HUES6 (cell line): ENCODE results near the gene EEIG1.
A peak's percentile ranks its signal among the peaks of the same experiment; 100 is the strongest.

ENCODE experiments used
- H3K27ac ChIP-seq: 2 replicates; pipeline ENCODE4 v1.7.0; 2013; ENCODE audit warnings: low read depth, mild to moderate bottlenecking, low read length, inconsistent platforms
- H3K27me3 ChIP-seq: 2 replicates; pipeline ENCODE4 v1.6.1; 2013; ENCODE audit warnings: low read length; ENCODE audit not compliant: control insufficient read depth, insufficient read depth
- H3K36me3 ChIP-seq: 2 replicates; pipeline ENCODE4 v1.6.1; 2013; ENCODE audit warnings: low read length; ENCODE audit not compliant: control insufficient read depth, insufficient read depth
- H3K4me1 ChIP-seq: 2 replicates; pipeline ENCODE4 v1.6.1; 2013; ENCODE audit warnings: low read length; ENCODE audit not compliant: control insufficient read depth, insufficient read depth
- H3K4me3 ChIP-seq: 2 replicates; pipeline ENCODE4 v1.5.1; 2013; ENCODE audit warnings: low read depth, low read length
- H3K9ac ChIP-seq: one replicate; pipeline ENCODE4 v1.6.1; 2013; ENCODE audit warnings: mild to moderate bottlenecking, low read length
- H3K9me3 ChIP-seq: 2 replicates; pipeline ENCODE4 v1.6.1; 2013; ENCODE audit warnings: low read depth, low read length; ENCODE audit not compliant: control insufficient read depth, insufficient read depth

The EEIG1 gene

DNA sequence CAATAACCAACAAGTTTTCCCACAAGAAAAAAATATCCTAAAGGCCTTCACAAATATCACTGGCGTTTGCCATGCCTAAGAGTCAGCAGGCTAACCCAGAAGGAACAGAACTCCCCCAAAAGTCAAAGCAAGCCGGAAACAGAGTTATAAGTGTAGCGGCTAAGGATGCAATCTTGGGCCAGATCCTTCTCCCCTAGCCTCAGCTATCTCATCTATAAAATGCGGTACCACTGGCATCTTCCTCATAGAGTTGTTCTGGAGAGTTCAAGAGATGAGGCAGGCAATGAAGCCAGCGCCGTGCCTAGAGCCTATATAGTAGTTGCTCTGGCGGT, 43.8 kb downstream of the EEIG1 start:
- H3K9me3 ChIP-seq = no peaks in the 10 kb centered on the region
- H3K27me3 ChIP-seq = no peaks in the 10 kb centered on the region
- H3K4me3 ChIP-seq = peak overlapping the region; percentile 87
- no peak overlapping the region for H3K27ac ChIP-seq
- peak overlapping the region; percentile 74 for H3K9ac ChIP-seq
- peaks cover 15% of the 10 kb centered on the region for H3K4me1 ChIP-seq
- peaks cover 3% of the 10 kb centered on the region for H3K36me3 ChIP-seq

DNA sequence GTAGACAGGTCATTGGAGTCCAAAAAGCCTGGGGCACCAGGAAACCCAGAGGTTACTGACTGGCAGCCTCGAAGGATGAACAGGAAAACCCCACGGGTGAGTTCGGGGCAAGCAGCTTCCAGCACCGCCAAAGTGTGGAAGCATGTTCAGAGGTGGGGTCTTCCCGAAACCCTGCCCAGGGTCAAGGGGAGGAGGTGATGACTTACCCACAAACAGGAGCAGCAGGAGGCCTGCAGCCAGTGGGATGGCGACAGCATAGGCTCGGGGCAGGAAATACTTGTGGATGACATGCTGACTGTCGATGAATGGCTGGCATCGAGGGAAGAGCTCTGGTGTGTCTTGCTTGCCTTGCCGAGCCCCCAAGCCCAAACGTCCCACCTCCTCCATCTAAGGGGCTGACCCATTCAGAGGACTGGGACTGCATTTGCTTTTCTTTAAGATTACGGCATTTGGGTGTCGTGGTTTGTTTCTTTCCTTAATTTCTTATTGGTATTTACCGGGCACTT, 44.4 kb downstream of the EEIG1 start:
- no peaks in the 10 kb centered on the region for H3K9me3 ChIP-seq
- no peaks in the 10 kb centered on the region for H3K36me3 ChIP-seq
- H3K27me3 ChIP-seq = no peaks in the 10 kb centered on the region
- peaks cover 18% of the 10 kb centered on the region for H3K4me1 ChIP-seq
- no peak overlapping the region for H3K27ac ChIP-seq
- H3K4me3 ChIP-seq = peak overlapping the region; percentile 87
- peak overlapping the region; percentile 74 for H3K9ac ChIP-seq

DNA sequence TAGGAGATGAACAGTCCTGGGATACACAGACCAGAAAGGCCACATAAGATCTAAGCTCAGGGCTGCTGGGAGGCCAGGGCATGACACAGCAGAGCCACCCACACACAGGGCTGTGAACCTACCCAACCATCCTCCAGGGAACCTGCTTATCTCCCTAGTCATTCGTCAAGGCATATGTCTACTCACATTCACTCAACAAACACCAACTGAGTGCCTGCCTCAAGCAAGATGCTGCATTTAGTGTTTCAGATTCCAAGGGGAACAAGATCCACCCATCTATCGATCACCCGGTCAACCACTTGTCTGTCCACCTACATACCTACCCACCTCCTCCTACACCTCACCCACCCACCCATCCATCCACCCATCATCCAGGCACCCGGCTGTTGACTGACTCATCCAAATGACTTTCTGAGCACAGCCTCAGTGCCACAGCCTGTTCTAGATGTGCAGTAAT, 45.0 kb downstream of the EEIG1 start:
- Histone ChIP-seq H3K27ac (no peak overlapping the region), H3K36me3 (no peaks in the 10 kb centered on the region), H3K9ac (no peak overlapping the region), H3K4me1 (peaks cover 24% of the 10 kb centered on the region), H3K9me3 (no peaks in the 10 kb centered on the region), H3K27me3 (no peaks in the 10 kb centered on the region), H3K4me3 (peak overlapping the region; percentile 87; the same call in 1 of the 2 replicates)

DNA sequence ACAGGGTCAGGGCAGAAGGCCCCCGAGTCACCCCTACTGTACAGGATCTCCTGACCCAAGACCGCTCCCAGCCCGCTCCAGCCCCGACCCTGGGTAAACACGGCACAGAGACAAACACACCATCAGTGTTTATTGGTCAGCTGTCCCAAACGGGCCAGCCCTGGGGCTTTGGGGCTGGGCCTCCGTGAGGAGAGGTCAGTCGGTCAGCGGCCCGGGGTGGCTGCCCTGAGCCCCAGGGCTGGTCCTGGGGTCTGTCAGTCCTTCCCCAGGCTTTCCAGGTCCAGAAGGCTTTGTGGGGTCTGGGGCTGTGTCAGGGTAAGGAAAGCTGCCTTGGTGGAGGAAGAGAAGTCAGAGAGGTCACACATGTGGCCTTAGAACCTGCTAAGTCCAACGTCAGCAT, 45.8 kb downstream of the EEIG1 start:
- no peak overlapping the region for H3K27ac ChIP-seq

DNA sequence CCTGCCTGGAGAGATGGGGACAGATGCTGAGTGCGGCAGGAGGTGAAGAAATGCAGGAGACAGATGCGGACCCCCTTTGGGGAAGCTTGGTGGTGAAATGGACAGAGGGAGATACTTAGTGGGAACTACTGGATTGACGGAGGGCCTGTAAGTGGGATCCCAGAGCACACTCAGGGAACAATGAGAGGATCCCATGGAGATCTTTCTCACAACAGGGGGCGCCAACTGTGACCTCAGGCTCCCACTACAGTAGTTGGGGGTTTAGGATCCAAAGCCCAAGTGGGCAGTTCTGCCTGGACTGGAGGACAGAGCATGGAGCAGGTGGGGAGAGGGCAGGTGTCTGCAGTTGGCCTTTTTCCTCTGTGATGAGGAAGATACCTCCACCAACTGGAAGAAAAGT, 46.5 kb downstream of the EEIG1 start:
- Histone ChIP-seq H3K9ac (no peak overlapping the region), H3K27me3 (peaks cover 10% of the 10 kb centered on the region), H3K36me3 (no peaks in the 10 kb centered on the region), H3K4me3 (no peak overlapping the region), H3K4me1 (peaks cover 30% of the 10 kb centered on the region), H3K9me3 (no peaks in the 10 kb centered on the region), H3K27ac (no peak overlapping the region)

More for the DNA sequence above, 45.8 kb downstream of the EEIG1 start:
- Histone ChIP-seq H3K9me3 (no peaks in the 10 kb centered on the region), H3K27me3 (peaks cover 3% of the 10 kb centered on the region; the same call in 1 of the 2 replicates), H3K4me3 (no peak overlapping the region), H3K36me3 (no peaks in the 10 kb centered on the region), H3K4me1 (peaks cover 27% of the 10 kb centered on the region), H3K9ac (no peak overlapping the region)

DNA sequence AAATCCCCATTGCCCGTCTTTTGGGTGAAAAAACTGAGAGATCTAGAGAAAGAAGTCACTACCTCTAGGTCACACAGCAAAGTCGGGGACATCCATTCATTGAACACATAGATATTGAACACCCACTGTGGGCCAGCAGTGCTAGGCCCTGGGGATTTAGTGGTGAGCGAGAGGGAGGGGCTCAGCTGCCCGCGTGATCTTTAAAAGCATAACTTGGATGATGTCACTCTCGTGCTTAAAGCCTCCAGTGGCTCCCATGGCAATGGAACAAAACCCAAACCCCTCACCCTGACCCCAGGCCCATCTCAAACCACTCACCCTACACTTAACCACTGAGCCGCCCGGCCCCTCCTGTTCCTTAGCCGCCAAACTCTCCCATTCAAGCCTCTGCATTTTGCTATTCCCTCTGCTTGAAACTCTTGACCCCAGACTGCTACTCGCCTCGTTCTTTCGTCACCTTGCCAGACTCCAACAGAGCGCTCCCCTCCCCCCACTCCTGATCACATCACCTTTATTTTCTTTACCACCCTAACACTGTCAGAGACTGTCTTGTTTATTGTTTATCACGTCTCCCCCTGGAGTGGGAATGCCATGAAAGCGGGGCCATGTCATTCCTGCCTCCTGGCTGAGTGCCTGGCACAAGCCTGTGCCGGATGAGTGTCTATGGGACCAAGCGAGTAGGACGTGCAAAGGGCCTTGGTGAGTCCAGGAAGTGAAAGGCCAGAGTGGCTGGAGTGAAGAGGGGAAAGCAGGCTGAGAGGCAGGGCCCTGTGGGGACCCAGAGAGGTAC, 49.5 kb downstream of the EEIG1 start:
- H3K9me3 ChIP-seq = no peaks in the 10 kb centered on the region
- peaks cover 38% of the 10 kb centered on the region for H3K27me3 ChIP-seq
- H3K4me3 ChIP-seq = peak overlapping the region; percentile 56
- H3K36me3 ChIP-seq = no peaks in the 10 kb centered on the region
- H3K9ac ChIP-seq = peak overlapping the region; percentile 55
- H3K27ac ChIP-seq = peak overlapping the region; percentile 27; the same call in 1 of the 2 replicates
- H3K4me1 ChIP-seq = peaks cover 38% of the 10 kb centered on the region
